DOHH2 (cell line): ENCODE data around the gene CGNL1.

Experiments used
- CTCF ChIP-seq: fragments of 200-600 bp; sonication (generic); IDR thresholded peaks from one replicate; pipeline ENCODE4 v1.5.1; 2014; ENCODE audit warnings: antibody characterized with exemption, mild to moderate bottlenecking, low read depth, low read length; ENCODE audit not compliant: poor library complexity, severe bottlenecking
- EZH2phosphoT487 ChIP-seq: fragments of 200-600 bp; sonication (generic); IDR thresholded peaks from 2 replicates; pipeline ENCODE4 v1.6.1; 2017; ENCODE audit warnings: borderline replicate concordance, mild to moderate bottlenecking, antibody characterized with exemption, low read length, moderate library complexity, mixed read lengths

GRCh38 chr15:57385923-57386390 lies 9.7 kb downstream of the CGNL1 start:
- TF ChIP-seq CTCF, result no peak
- no peak for TF ChIP-seq EZH2phosphoT487
